LNCaP clone FGC (cell line): ENCODE results near the gene RASGRP3.

ENCODE experiments used
- DNase-seq: peaks from one replicate; pipeline ENCODE4 v3.0.0-alpha.2; 2011; ENCODE audit warnings: low read depth
- H3K4me3 ChIP-seq: 2 replicates; pipeline ENCODE4 v1.5.1; 2011; ENCODE audit warnings: mild to moderate bottlenecking, low read depth, low read length, control low read depth
- TF ChIP-seq, protein P1 (sequence below): IDR thresholded peaks from 2 replicates; pipeline ENCODE4 v1.5.1; 2012; ENCODE audit warnings: mild to moderate bottlenecking; ENCODE audit not compliant: control insufficient read depth, insufficient read depth; ENCODE audit errors: extremely low read depth

Gene RASGRP3

DNA sequence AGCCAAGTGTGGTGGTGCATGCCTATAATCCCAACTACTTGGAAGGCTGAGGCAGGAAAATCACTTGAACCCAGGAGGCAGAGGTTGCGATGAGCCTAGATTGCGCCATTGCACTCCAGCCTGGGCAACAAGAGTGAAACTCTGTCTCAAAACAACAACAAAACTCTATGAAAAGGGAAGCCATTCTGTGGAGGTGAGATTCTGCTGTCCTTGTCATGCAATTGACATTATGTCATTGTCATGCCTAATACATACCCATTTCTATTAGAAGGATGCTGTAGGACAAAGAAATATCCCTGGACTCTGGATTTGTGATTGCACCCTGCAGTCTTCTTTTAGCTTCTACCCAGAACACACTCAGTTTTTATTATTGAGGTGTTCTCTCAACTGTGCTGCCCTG lies 8.6 kb downstream of the RASGRP3 start:
- TF ChIP-seq, protein P1, sequence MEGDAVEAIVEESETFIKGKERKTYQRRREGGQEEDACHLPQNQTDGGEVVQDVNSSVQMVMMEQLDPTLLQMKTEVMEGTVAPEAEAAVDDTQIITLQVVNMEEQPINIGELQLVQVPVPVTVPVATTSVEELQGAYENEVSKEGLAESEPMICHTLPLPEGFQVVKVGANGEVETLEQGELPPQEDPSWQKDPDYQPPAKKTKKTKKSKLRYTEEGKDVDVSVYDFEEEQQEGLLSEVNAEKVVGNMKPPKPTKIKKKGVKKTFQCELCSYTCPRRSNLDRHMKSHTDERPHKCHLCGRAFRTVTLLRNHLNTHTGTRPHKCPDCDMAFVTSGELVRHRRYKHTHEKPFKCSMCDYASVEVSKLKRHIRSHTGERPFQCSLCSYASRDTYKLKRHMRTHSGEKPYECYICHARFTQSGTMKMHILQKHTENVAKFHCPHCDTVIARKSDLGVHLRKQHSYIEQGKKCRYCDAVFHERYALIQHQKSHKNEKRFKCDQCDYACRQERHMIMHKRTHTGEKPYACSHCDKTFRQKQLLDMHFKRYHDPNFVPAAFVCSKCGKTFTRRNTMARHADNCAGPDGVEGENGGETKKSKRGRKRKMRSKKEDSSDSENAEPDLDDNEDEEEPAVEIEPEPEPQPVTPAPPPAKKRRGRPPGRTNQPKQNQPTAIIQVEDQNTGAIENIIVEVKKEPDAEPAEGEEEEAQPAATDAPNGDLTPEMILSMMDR = no peak
- H3K4me3 ChIP-seq = no peak overlapping the region
- no peak for DNase-seq

DNA sequence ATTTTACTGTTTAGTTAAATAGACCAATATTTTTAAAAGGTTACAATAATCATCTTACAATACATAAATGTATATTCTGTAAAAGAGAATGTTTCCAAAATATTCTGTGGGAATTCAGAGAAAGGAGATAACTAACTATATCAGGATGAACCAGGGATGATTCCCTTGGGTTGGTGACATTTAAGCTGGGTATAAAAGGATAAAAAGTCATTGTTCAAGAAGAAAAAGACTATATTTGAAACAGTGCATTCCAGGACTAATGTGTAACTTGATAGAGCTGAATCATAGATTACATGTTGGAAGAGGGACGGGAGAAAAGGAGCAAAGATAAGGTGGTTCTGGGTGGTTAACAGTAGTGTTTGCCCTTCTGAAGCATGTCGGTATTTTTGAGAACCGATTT lies 10.1 kb downstream of the RASGRP3 start:
- DNase-seq = no peak
- no peak overlapping the region for H3K4me3 ChIP-seq
- TF ChIP-seq, protein P1 = no peak

DNA sequence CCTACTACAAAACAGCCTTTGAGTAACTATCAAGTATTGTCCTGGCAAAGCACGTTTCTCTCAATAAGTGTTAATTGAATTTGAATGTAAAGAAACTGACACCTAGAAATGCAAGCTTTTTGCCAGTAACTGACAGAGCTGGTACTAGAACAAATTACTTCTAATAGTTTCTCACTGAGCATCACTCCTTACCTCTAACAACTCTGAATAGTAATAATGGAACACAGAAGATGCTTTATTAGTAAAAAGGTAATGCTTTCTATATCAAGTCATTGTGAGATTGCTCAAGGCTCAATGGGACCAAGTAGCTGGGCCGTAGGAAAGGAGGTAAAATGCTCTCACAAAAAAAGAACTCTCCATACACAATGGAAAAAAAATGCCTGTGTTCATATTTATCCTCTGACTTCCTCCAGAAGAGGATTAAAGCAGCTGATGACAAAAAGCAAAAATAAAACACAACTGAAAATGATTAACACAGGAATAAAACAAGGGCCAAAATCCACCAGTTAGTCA lies 11.8 kb downstream of the RASGRP3 start:
- H3K4me3 ChIP-seq = no peak overlapping the region
- DNase-seq = no peak
- TF ChIP-seq, protein P1 = no peak

- TF ChIP-seq, protein P1 = no peak
- DNase-seq = no peak
- no peak overlapping the region for H3K4me3 ChIP-seq
Measured at GRCh38 chr2:33488715-33489540, 12.5 kb downstream of the RASGRP3 start.

DNA sequence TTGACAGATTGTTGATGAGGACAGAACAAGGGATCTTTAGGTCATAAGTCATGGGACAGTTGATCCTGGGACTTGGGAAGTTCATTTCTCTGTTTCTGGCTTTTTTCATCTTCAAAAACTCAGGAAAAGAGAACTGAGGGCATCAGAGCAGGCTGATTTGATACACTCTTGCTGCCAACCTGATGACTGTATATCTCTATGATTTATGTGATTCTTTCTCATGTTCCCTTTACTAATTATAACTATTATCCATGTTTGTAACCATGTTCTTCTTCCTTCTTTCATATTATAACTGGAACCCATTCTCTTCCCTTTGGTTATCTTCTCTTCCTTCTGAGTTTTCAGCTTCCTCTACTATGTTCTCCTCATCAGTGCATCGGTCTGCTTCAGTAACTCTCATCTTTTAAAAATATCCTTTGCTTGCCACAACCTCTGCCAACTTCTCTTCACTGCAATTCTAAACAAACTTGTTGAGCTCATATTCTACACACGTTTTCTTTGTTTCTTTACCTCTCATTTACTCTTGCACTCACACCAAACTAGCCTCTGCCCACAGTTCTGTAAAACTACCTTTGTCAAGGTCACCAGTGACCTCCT lies 13.5 kb downstream of the RASGRP3 start:
- TF ChIP-seq, protein P1 = no peak
- DNase-seq = no peak

GRCh38 chr2:33491441-33492084 lies 15.1 kb downstream of the RASGRP3 start:
- TF ChIP-seq, protein P1 = no peak
- no peak for DNase-seq
- no peak overlapping the region for H3K4me3 ChIP-seq

More for the DNA sequence above, 13.5 kb downstream of the RASGRP3 start:
- H3K4me3 ChIP-seq = no peak overlapping the region
